Measurements from ENCODE around the gene LGI4.

- TF ChIP-seq TCF7L2 (IDR thresholded peaks at IDR 0.05; ENCODE audit: borderline replicate concordance, extremely low read depth, insufficient read depth, insufficient read length) (no peak), POLR2A (IDR thresholded peaks at IDR 0.05; ENCODE audit: borderline replicate concordance, extremely low read depth, insufficient read depth, insufficient read length) (no peak), MAX (IDR thresholded peaks at IDR 0.05) (no peak), ZNF274 (IDR thresholded peaks at IDR 0.05; ENCODE audit: low read depth, low read length) (no peak), CEBPB (IDR thresholded peaks at IDR 0.05; ENCODE audit: low read depth) (no peak), CTCF (IDR thresholded peaks at IDR 0.05 in 2 of 3, conservative IDR thresholded peaks at IDR 0.05 in 1 of 3; ENCODE audit: borderline replicate concordance in 1 of 3, insufficient read depth in 1 of 3, low read depth in 2 of 3, low read length in 2 of 3) (no peak), EZH2 (IDR thresholded peaks at IDR 0.05) (no peak), JUND (IDR thresholded peaks at IDR 0.05) (no peak), SIN3A (IDR thresholded peaks at IDR 0.05; ENCODE audit: low read depth) (no peak), ELF1 (IDR thresholded peaks at IDR 0.05; ENCODE audit: borderline replicate concordance, low read depth) (no peak), YY1 (IDR thresholded peaks at IDR 0.05; ENCODE audit: extremely low read depth, insufficient replicate concordance, low read depth, low read length) (no peak), POLR2AphosphoS5 (IDR thresholded peaks at IDR 0.05; ENCODE audit: low read depth, low read length) (no peak), SP1 (IDR thresholded peaks at IDR 0.05; ENCODE audit: low read depth) (no peak), REST (IDR thresholded peaks at IDR 0.05; ENCODE audit: low read depth) (no peak)
These were observed 32.6 kb upstream of the LGI4 start for GRCh38 chr19:35167251-35168119.
